Stomach (tissue), 9 donors: ENCODE data around the gene TMEM43. TPM values are rescaled to one million over a fixed set of nuclear protein-coding genes. Genes with fewer than 3 reads are reported as not detected.

Source experiments
- DNase-seq, 2 donors: peaks; one replicate each; pipeline versions ENCODE4 v3.0.0 to v3.0.0-alpha.2; 2013 to 2019
- H3K27ac ChIP-seq, 5 donors: fragments of 200-600 bp in 4 of 5; sonication (generic) in 4 of 5; one replicate each; pipeline ENCODE4 v1.5.1; 2013 to 2019; ENCODE audit warnings: mild to moderate bottlenecking in 1 of 5, moderate library complexity in 1 of 5
- H3K27me3 ChIP-seq, 3 donors: fragments of 200-600 bp; sonication (generic); one replicate each; pipeline ENCODE4 v1.5.1; 2017 to 2019; ENCODE audit warnings: mixed run types in 1 of 3
- H3K36me3 ChIP-seq, 4 donors: fragments of 200-600 bp; sonication (generic); 1 replicate in 3 of 4; 2 replicates in 1 of 4; pipeline ENCODE4 v1.5.1; 2016 to 2019
- H3K4me1 ChIP-seq, 4 donors: fragments of 200-600 bp; sonication (generic); one replicate each; pipeline ENCODE4 v1.5.1; 2016 to 2019
- H3K4me3 ChIP-seq, 4 donors: fragments of 200-600 bp; sonication (generic) in 3 of 4; one replicate each; pipeline ENCODE4 v1.5.1; 2016 to 2019; ENCODE audit warnings: mild to moderate bottlenecking in 1 of 4
- H3K9me3 ChIP-seq, 4 donors: fragments of 200-600 bp; sonication (generic); one replicate each; pipeline ENCODE4 v1.5.1; 2016 to 2019
- CTCF ChIP-seq, 7 experiments: fragments of 450-650 bp in 4 of 7; fragments of 200-600 bp in 3 of 7; sonication (generic) in 3 of 7; IDR thresholded peaks; one replicate each; pipeline ENCODE4 v1.5.1; 2016 to 2019; ENCODE audit warnings: antibody characterized with exemption in 7 of 7, control low read depth in 2 of 7, mild to moderate bottlenecking in 1 of 7
- EP300 ChIP-seq: sonication (generic); formaldehyde crosslinking; IDR thresholded peaks from one replicate; pipeline ENCODE4 v1.6.1; 2017; ENCODE audit warnings: antibody characterized with exemption
- POLR2A ChIP-seq, 4 donors: fragments of 450-650 bp; IDR thresholded peaks; one replicate each; pipeline ENCODE4 v1.6.1; 2016; ENCODE audit warnings: antibody characterized with exemption in 4 of 4, control low read depth in 2 of 4, mild to moderate bottlenecking in 1 of 4, moderate library complexity in 1 of 4
- POLR2AphosphoS5 ChIP-seq, 3 donors: sonication (generic); formaldehyde crosslinking; IDR thresholded peaks; one replicate each; pipeline ENCODE4 v1.6.1; 2016; ENCODE audit warnings: antibody characterized with exemption in 3 of 3
- WGBS, 5 donors: extraction: QIAGEN DNeasy Blood & Tissue Kit in 3 of 5; methylation state at CpG; one replicate each; pipeline versions ENCODE4 v1.1.5 to v1.1.7; 2013 to 2018; 5-methylcytosine and 5-hydroxymethylcytosine counted together
- intact Hi-C: fragments of 100-400 bp; cut with DNase I; formaldehyde crosslinking; loops from one replicate; pipeline ENCODE4 v1.15.1; 2023; ENCODE audit warnings: low total_unique reads
- polyA plus RNA-seq, 3 donors: library from polyadenylated mRNA; stranded (reverse); fragments of 200-250 nt; gene quantifications; one replicate each; pipeline ENCODE4 v1.2.3, GENCODE V29; 2013
- total RNA-seq, 5 donors: library from RNA; depleted of rRNA; stranded (reverse); fragments of >200 nt; gene quantifications; one replicate each; pipeline versions ENCODE4 v1.1.0 to v1.2.3, GENCODE V29; 2014 to 2016
- donor health status: healthy with polysubstance abuse.
- donor health status: Bipolar disorder and iron deficiency.
- donor health status: healthy.

Gene TMEM43
- total and polyA plus RNA-seq, 8 donors: 12.6 to 67.4 (median 37.3) TPM

- H3K36me3 ChIP-seq: peaks cover 72 to 90% (median 87%) of the 10 kb centered on the region in 4 donors
- no peak for TF ChIP-seq CTCF (IDR thresholded peaks at IDR 0.05)
- no peak for TF ChIP-seq POLR2A (IDR thresholded peaks at IDR 0.05)
- no peak for TF ChIP-seq POLR2AphosphoS5 (IDR thresholded peaks at IDR 0.05)
- TF ChIP-seq EP300: no peak
- WGBS, 5 donors: 88 to 97% (median 94%) methylated on average over 2 of the region's 2 CpGs
- no peak for DNase-seq
- H3K27me3 ChIP-seq: no peaks in the 10 kb centered on the region
- intact Hi-C loops: no loop called here
- H3K4me1 ChIP-seq: peaks cover 0 to 9% (median under 1%) of the 10 kb centered on the region in 4 donors
- no peak overlapping the region for H3K27ac ChIP-seq
- H3K4me3 ChIP-seq: no peak overlapping the region
- H3K9me3 ChIP-seq: no peaks in the 10 kb centered on the region
These were observed 44.6 kb downstream of the TMEM43 start for GRCh38 chr3:14169435-14169834.

DNA sequence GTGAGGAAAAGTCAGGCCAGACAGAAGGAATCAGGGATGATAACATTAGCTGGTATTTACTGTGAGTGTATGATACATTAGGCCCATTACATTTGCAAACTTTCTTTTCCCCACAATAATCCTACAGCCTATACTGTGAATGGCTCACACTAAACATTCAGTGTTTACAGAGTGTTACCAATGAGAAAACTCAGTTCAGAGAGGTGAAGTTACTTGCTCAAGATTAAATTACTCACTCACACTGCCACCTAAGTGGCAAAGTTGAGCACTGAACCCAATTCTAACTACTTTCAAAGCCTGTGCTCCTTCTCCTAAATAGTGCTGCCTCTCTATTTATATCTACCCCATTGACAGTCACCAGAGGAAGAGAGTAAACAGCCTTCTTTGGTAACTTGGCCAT is 45.0 kb downstream of the TMEM43 start:
- Histone ChIP-seq H3K27ac (no peak overlapping the region), H3K9me3 (no peaks in the 10 kb centered on the region), H3K36me3 (peaks cover 68 to 85% (median 82%) of the 10 kb centered on the region in 4 donors), H3K4me1 (peaks cover 0 to 14% (median 4%) of the 10 kb centered on the region in 4 donors), H3K27me3 (no peaks in the 10 kb centered on the region), H3K4me3 (no peak overlapping the region)
- intact Hi-C loops: loop anchor here (10.0 kb wide), 1 partner anchor 45 kb away; the partner anchor contains the start of genes CHCHD4 and TMEM43
- TF ChIP-seq POLR2AphosphoS5 (IDR thresholded peaks at IDR 0.05) (no peak), EP300 (no peak), POLR2A (IDR thresholded peaks at IDR 0.05) (no peak), CTCF (IDR thresholded peaks at IDR 0.05) (no peak)
- no peak for DNase-seq

DNA sequence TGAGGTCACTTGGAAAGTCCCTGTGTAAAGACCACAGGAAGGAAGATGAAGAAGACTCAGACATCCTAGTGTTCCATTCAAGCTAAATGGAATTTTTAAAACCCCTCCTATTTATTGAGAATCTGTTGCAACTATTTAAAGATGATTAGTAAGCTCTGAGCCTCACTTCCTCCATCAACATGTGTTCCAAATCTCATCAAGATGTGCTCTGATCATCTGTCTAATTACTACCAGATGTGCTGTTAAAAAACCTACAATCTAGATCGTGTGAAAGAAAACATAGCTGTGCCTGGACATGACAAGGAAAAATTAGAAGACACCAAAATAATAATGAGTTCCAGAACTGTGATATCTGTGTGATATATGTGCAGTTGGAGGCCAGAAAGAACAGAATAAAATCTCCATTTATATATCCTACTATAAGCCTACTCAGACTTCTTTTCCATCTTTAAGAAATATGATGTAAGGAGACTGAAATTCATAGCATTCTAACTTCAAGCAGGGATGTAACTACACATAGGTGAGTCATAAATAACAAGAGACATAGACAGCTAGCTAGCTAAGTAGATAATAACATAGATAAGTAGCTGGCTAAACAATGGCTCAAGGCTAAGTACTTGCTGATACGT is 45.8 kb downstream of the TMEM43 start:
- H3K27me3 ChIP-seq: no peaks in the 10 kb centered on the region
- H3K9me3 ChIP-seq: no peaks in the 10 kb centered on the region
- peaks cover 60 to 78% (median 74%) of the 10 kb centered on the region in 4 donors for H3K36me3 ChIP-seq
- 72 to 92% (median 86%) methylated on average over 2 of the region's 2 CpGs for WGBS, 5 donors
- no peak overlapping the region for H3K4me3 ChIP-seq
- TF ChIP-seq POLR2A (IDR thresholded peaks at IDR 0.05) (no peak), CTCF (IDR thresholded peaks at IDR 0.05) (no peak), EP300 (no peak), POLR2AphosphoS5 (IDR thresholded peaks at IDR 0.05) (no peak)
- DNase-seq: no peak
- peaks cover 0 to 21% (median 11%) of the 10 kb centered on the region in 4 donors for H3K4me1 ChIP-seq
- intact Hi-C loops: loop anchor here (10.0 kb wide), 1 partner anchor 46 kb away; the partner anchor contains the start of genes CHCHD4 and TMEM43
- no peak overlapping the region for H3K27ac ChIP-seq

DNA sequence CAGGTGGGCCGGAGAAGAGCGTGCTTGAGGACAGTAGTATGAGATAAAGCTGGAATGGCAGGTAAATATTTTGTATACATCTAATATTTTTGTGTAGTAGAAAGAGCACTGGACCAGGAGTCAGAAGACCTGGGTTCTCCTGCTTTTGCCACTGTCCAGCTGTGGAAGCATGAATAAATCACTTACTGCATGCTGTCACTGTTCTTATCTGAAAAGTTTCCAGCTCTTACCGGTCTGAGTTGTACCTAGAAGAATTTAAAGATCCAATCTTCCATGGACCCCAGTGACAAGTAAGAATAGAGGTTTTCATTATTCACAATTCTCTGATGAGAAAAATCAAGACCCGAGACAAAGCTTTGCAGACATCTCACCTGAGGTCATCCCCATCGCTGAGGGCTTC is 47.6 kb downstream of the TMEM43 start:
- TF ChIP-seq CTCF (IDR thresholded peaks at IDR 0.05) (no peak), POLR2A (IDR thresholded peaks at IDR 0.05) (no peak)
- WGBS, 5 donors: 92 to 96% (median 96%) methylated on average over 5 of the region's 5 CpGs
- intact Hi-C loops: loop anchor here (10.0 kb wide), 1 partner anchor 48 kb away; the partner anchor contains the start of genes CHCHD4 and TMEM43
- no peak for DNase-seq
- Histone ChIP-seq H3K27ac (no peak overlapping the region), H3K36me3 (peaks cover 43 to 59% (median 56%) of the 10 kb centered on the region in 4 donors), H3K27me3 (no peaks in the 10 kb centered on the region), H3K9me3 (no peaks in the 10 kb centered on the region), H3K4me1 (peaks cover 9 to 40% (median 28%) of the 10 kb centered on the region in 4 donors), H3K4me3 (no peak overlapping the region)
